NCI-H2107 treated with DMSO at 0.1 percent for 48 hours (cell line): ENCODE measurements around the gene MPST.

Experiments
- DNase-seq: peaks from one replicate; lab custom pipeline; 2025; ENCODE audit not compliant: unreplicated experiment; lab: John Stamatoyannopoulos, UW

The MPST gene

GRCh38 chr22:37077802-37078448, 58.4 kb downstream of the MPST start:
- DNase-seq: no peak

- no peak for DNase-seq
These were observed 59.6 kb downstream of the MPST start for GRCh38 chr22:37079158-37079557.
